AG09319 (cell line): Measurements from ENCODE around the gene CACNA1S.

Source experiments
- DNase-seq: peaks from one replicate; pipeline ENCODE4 v3.0.0-alpha.2; 2010; ENCODE audit warnings: low read depth; ENCODE audit errors: extremely low read depth
- TF ChIP-seq, protein P1 (sequence below): IDR thresholded peaks from 2 replicates; pipeline ENCODE4 v1.5.1; 2011; ENCODE audit warnings: low read depth, mild to moderate bottlenecking, inconsistent platforms, low read length, moderate library complexity

CACNA1S gene

DNA sequence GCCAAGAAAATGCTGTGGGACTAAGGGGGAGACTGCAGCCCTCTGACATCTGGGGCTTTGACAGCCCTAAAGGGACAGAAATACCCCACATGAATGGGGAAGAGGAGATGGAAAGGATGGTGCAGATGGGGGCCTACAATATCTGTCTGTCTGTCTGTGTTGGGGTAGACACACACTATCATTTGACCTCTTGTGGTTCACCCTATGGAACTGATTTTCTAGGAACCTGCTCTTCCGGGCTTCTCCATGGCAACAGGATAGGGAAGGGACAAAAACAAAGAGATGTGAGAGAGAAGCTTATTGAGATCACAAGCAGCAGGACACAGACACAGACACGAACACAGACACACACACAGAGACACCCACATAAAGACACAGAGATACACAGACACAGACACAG lies 105.8 kb downstream of the CACNA1S start:
- TF ChIP-seq, protein P1, sequence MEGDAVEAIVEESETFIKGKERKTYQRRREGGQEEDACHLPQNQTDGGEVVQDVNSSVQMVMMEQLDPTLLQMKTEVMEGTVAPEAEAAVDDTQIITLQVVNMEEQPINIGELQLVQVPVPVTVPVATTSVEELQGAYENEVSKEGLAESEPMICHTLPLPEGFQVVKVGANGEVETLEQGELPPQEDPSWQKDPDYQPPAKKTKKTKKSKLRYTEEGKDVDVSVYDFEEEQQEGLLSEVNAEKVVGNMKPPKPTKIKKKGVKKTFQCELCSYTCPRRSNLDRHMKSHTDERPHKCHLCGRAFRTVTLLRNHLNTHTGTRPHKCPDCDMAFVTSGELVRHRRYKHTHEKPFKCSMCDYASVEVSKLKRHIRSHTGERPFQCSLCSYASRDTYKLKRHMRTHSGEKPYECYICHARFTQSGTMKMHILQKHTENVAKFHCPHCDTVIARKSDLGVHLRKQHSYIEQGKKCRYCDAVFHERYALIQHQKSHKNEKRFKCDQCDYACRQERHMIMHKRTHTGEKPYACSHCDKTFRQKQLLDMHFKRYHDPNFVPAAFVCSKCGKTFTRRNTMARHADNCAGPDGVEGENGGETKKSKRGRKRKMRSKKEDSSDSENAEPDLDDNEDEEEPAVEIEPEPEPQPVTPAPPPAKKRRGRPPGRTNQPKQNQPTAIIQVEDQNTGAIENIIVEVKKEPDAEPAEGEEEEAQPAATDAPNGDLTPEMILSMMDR: no peak
- no peak for DNase-seq

DNA sequence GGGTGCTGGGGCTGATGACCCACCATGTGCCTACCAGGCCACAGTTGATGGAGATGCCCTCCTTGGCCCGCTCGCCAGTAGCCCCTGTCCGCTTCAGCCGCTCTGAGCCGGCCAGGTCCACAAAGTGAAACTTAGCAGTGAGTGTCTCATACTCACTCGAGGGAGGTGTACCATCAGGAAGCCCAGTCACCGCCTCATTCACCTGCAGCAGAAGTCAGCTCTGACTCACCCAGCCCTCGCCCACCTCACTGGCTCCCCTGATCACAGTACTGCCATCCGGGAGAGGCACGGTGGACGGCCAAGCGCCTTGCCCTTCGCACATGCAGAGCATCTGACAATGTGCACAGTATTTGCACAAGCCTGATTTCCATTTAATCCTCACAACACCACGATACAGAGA lies 107.5 kb downstream of the CACNA1S start:
- TF ChIP-seq, protein P1: no peak
- no peak for DNase-seq

DNA sequence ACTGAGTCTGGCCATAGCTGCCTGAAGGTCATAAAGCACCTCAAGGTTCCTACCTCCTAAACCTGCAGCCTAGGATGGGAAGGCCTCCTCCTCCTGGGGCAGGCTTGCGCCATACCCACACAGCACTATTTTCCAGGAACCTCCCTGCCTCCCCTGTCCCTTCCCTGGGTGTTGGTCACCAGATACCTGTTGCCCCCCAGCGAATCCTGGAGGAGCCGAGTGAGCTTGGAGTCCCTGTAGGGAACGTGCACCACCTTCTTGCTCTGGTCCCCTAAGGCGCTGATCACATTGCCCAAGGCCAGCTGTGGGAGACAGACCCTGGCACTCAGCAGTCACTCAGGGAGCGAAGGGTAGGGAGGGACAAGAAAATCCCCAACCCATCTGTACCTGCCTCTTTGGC lies 108.1 kb downstream of the CACNA1S start:
- TF ChIP-seq, protein P1: no peak
- no peak for DNase-seq

DNA sequence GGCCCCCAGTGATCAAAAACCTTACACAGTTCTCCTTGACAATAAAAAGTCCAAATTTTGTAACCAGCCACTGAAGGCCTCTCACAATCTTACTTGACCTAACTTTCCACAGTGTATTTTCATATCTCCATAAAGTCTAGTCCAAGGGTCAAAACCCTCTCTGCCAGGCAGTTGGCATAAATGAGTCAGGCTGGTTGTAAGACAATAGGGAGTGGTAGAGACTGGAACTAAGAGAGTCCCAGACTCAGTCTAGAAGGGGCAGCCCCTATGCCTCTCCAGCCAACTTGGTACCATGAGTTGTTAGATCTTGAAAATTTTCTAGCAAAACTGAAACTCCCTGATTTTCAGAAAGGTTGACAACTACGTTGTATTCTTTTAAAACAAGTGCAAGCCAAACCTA lies 109.7 kb downstream of the CACNA1S start:
- TF ChIP-seq, protein P1: no peak
- DNase-seq: no peak

DNA sequence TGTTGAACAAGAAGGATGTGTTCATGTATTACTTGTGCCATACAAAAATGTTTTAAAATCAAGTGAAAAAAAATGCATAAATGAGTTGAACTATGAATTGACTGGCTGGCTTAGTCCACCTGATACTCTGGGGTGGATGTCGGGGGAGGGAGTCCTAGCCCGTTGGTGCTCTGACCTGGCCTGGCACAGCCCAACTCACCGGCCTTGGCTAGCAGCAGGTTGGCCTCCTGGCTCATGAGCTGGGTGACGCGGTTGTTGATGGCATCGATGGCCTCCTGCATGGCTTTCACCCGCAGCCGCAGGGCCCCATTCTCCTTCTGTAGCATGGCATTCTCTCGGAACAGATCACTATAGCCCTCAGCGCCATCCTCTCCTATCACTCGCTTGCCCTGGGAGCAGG lies 110.3 kb downstream of the CACNA1S start:
- no peak for DNase-seq

DNA sequence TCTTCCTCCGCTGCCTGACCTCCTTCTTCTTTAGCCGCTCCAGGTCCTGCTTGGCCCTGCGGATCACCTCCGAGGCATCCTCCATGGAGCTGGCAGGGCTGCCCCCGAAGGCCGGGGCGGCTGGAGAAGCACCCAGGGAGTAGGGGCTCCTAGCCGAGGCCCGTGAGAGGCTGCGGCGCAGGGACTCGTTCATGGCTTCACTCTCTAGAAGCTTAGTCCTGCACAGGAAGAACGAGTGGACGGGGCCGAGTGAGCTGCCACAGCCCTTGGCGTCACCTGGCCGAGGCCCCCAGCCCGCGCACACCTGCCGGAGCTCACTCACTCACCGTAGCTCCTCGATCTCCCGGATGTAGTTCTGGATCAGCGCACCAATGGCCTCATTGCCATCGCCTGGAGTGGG lies 111.8 kb downstream of the CACNA1S start:
- no peak for DNase-seq
- TF ChIP-seq, protein P1: no peak

More for the DNA sequence above, 110.3 kb downstream of the CACNA1S start:
- TF ChIP-seq, protein P1: no peak

DNA sequence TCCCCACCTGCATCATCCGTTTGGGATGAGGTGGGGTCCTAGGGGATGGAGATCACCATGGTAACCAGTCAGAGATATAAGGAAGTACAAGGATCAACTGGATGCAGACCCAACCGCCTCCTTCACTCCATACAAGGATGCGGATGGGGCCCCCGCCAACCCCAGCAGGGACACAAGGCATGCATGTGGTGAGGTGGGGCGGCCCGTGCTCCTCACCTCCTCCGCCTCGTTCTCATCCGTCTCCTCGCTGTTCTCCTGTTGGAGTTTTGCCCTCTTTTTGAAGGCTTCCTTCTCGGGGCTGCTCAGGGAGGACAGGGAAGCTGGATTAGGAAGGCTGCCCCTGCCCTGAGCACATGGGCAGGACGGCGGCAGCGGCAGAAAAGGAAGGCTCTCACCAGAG lies 112.6 kb downstream of the CACNA1S start:
- TF ChIP-seq, protein P1: no peak
- no peak for DNase-seq
